ENCODE data around the gene E2F4.

The E2F4 gene

GRCh38 chr16:67248073-67248400 lies 56.1 kb downstream of the E2F4 start:
- Mint-ChIP-seq H3K27me3 (peaks cover 42% of the 10 kb centered on the region), H3K27ac (peak overlapping the region; percentile 53)
- DNase-seq = no peak

More at GRCh38 chr16:67248073-67248400, 56.1 kb downstream of the E2F4 start:
- Mint-ChIP-seq H3K4me3 (peak overlapping the region; percentile 77), H3K4me1 (peaks cover 53% of the 10 kb centered on the region), H3K36me3 (no peaks in the 10 kb centered on the region), H3K9me3 (no peaks in the 10 kb centered on the region)
- CTCF ChIA-PET = interaction anchor here (1.2 to 6.4 kb wide), 7 partner anchors 13 to 234 kb away, joined by 3 to 34 read pairs (median 6); partner anchors contain the start of gene TMEM208

All from activated naive CD4-positive, alpha-beta T cell treated with anti-CD3 and anti-CD28 coated beads, Interleukin-2, amount 10 ng/mL, durations not matched to agents 7 days and 5 days (primary cell).